ENCODE data around the gene NBEA.
"Not testable (repeated sequence)": the region's sequence is repeated elsewhere in the genome, so short reads cannot be mapped to it uniquely, and the experiment has no call there.

Gene NBEA

GRCh38 chr13:34941835-34942731 lies at the start of gene NBEA:
Gene NBEA, plus strand, starts transcription at chr13:34942270. Its CDS starts 551 bp downstream, at chr13:34942821.
- FAIRE-seq: no peak

- no peak for FAIRE-seq
These were observed 47.3 kb upstream of the NBEA start for GRCh38 chr13:34894756-34895155.

DNA sequence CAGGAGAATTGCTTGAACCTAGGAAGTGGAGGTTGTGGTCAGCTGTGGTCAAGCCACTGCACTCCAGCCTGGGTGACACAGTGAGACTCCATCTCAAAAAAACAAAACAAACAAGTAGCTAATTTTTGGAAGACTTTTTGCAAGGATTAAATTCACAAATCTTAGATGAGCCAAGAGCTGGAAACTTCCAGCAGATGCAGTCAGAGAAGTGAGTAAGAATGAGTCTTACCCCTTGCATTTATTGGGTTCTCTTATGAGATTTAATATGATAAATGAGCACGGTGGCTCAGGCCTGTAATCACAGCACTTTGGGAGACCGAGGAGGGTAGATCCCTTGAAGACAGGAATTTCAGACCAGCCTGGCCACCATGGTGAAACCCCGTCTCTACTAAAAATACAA lies 44.9 kb upstream of the NBEA start:
- FAIRE-seq: no peak

DNA sequence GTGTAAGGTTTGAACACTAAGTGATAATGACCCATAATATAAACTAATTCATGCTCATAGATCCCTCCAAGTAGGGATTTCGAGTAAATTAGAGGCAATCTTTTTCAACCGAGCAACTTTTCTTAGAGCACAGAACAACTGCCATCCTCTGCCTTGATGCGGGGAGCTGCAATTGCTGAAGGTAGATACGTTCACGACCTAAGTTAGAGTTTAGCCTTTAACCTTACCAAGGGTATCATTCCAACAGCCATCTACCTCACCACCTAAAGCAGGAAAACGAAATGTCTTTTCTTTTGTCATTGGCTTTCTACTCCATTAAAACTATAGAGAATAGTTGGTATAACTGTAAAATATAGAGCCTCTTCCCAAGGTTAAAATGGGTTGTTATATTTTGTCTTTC lies 42.2 kb upstream of the NBEA start:
- FAIRE-seq: no peak

GRCh38 chr13:34900288-34900739 lies 41.8 kb upstream of the NBEA start:
- FAIRE-seq: no peak

DNA sequence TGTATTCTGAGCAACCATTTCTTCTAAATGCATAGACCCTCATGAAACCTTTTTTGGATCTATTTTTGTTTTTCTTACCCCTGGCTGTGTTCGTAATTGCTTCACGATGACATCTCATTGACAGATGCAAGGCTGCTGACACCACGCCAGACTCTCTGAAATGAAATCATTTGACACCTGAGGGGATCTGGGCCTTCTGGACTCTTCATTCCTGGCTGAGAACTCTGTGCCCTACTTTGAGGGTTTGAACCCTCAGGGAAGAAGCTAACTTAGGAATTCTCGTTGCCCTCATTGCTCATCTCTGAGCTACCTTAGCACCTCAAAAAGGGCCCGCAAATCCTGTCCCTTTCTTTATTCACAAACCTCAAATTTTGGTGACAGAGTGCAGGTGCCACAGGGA lies 40.5 kb upstream of the NBEA start:
- FAIRE-seq: no peak

GRCh38 chr13:34911159-34911558 lies 30.9 kb upstream of the NBEA start:
- FAIRE-seq: no peak

- no peak for FAIRE-seq
These were observed 29.0 kb upstream of the NBEA start for GRCh38 chr13:34913040-34913439.

DNA sequence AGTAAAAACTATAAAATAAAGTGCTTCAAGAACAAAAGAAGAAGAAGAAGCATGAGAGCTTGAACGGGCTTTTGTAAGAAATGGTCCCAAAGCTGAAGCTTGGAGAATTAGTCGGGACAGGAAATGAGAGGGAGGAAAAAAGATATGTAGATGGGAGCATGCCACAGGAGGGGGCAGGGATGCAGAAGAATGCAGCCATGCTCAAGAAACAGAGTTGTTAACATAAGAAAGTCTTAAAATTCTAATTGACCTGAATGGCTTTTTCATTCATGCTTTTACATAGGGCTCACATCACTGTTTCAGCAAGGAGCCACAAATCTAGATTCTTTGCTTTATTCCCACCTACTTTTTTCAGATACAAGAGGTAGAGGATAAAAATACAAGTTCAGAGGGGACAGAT lies 27.7 kb upstream of the NBEA start:
- no peak for FAIRE-seq

DNA sequence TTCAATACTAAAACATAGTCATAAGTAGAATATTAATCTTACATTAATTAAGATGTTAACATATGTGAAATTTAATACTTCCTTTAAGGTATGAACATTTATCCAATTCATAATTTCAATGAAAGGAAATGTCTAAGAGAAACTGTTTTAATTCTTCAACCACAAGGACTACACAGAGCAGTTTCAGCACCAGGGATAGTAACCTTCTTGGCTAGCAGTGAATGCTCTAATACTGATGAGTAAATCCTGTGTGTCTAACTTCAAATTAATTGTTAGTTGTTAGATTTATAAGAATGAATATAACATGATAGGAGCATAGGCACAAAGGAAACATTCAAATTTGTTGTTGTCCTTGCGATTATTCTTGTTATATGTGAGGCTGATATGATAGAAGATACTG lies 15.6 kb upstream of the NBEA start:
- FAIRE-seq: peak; percentile 53

- not testable (repeated sequence) for FAIRE-seq
These were observed 13.4 kb upstream of the NBEA start for GRCh38 chr13:34928676-34929075.

GRCh38 chr13:34931572-34931971 lies 10.5 kb upstream of the NBEA start:
- FAIRE-seq: no peak

DNA sequence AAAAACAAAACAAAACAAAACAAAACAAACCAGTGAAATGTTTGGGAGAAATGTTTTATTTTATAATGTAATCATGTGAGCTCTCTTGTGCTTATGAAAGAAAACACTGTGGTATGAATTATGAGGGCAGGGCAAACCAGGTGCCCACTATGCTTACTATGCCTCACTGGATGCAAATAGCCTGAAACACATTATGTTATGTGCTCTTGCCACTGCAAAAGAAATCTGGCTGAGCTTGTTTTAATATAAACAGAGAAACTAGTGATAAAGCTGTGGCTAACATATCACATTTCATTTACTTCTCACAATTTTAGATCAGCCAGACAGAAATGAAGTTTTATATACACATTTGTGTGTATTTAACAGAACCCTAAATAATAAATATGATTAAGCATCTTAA lies 8.7 kb upstream of the NBEA start:
- no peak for FAIRE-seq

- no peak for FAIRE-seq
These were observed 8.3 kb upstream of the NBEA start for GRCh38 chr13:34933786-34934185.

DNA sequence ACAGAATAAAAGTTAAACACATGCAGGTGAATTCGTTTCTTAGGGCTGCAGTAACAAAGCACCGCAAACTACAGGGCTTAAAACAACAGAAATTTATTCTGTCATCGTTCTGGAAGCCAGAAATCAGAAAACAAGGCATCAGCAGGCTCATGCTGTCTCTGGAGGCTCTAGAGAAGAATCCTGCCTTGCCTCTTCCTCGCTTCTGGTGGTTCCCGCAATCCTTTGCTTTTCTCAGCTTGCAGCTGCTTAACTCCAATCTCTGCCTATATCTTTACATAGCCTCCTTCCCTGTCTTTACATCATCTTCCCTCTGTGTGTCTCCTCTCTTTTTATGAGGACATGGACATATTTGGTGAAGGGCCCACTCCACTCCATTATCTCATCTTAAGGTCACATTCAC lies 6.2 kb upstream of the NBEA start:
- no peak for FAIRE-seq

DNA sequence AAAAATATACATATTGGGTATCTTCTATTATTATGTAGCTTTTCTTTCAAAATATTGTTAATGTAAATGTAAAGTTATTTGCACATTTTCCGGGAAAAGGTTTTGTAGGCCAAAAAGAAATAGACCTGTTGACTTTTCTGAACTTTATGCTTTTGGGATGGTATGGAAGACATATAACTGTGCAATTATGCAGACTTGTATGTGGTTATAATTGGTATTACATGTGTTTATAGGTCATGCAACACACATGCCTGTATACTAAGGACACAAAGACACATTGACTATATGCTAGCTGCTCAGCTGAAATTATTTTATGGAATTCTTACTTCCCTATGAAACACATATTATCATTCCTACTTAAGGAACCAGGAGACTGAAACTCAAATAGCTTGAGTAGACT lies 2.3 kb upstream of the NBEA start:
- FAIRE-seq: no peak

DNA sequence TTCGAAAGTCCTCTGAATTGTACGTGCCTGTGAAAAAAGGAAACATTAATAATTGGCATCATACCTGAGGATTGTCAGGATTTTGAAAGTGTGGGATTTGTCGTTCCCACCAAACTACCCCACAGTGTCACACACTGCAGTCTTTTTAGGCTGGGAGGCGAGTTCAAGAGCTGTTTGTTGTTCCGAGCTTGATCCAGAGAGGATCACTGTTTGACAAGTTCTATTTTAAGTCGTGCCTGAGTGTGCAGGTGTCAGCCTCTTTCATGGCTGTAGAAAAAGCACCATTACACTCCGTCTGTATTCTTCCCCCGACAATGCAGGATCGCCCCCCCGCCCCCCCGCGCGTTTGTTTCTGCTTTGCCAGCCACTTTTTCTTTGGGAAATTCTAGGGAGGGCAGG lies 635 bp upstream of the NBEA start:
- FAIRE-seq: no peak

GRCh38 chr13:34942732-34943435 lies 814 bp downstream of the NBEA start:
- FAIRE-seq: no peak

DNA sequence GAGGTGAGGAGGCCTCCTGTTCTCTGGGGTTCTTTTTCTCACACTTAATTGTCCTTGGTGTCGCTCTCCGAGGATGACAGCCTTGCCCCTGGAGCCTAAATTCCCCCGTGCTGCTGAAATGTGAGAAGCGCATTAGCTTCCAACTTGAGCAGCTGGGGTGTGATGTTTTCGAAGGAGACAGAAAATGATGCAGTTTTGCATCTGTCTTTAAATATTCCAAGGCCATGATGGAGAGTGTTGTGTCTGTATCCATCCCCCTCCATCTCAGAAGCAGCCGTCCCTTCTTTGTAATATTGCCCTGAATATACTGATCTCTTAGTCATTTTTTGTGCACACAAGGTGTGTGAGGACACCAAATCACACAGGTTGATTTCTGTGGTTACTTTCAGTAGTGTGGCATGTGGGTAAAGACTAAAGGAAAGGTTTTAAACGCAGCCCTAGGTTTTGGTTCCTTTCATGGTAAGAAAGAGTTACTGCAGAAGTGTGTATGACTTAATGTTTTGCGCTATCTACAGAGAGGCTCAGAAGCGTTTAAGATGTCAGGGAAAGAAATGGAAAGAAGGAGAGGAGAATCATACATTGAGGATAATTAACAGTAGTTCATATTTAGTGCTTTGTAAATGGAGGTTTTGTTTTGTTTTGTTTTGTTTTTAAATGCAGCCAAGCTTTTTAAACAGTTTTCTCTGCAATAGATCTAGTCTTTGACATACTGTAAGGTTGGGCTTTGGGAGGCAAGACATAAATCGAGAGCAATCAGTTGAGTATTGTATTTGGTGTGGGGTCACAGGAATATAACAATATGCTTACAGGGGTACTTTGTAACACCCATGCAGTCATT lies 1.6 kb downstream of the NBEA start:
- no peak for FAIRE-seq

DNA sequence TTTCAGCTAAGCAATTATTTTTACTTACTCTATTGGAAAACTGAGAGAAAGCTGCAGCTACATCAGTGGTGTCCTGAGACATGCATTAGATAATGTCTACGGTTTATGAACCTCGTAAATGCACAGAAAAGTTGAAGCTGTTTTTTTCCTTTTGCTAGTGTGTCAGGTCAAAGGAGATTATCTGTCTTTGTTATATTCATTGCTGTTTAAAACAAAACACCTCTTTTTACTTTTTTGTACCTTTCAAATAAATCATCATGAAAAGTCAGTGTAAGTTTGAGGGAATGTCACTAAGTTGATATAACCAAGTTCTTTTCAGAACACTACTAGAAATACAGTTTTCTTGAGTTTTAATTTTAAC lies 2.2 kb downstream of the NBEA start:
- no peak for FAIRE-seq

DNA sequence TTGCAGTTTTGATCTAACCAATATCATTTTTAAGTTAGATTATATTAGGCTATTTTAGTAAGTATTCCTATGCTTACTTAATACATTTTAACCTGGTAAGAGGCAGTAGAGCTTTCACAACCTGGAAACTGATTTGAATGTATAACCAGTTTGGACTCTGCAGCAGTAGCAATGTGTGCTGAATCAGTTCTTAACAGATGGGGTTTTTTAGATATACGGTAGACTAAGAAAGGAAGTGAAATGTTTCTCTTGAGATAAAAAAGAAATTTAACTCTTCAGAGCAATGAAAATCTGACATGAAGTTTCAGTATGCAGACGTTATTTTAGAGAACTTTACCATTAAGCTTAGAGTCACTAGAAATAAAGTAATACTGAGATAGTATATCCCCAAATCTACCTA lies 2.7 kb downstream of the NBEA start:
- FAIRE-seq: no peak

GRCh38 chr13:34951528-34951927 lies 9.5 kb downstream of the NBEA start:
- FAIRE-seq: no peak

DNA sequence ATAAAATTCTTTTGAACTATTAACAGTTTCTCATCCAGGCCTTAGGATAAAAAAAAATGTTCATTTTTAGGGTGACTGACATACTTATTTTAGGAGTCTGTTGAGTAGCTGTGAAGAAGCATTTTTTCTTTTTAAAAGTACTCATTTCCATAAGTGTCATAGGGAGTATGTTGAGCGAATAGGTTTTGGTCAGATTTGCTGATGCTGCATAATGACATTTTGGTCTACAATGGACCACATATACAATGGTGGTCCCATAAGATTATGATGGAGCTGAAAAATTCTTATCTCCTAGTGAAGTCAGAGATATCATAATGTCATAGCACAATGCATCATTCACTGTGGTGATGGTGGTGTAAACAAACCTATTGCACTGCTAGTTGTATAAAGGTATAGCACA lies 17.4 kb downstream of the NBEA start:
- FAIRE-seq: no peak
